ENCODE data around the gene ITPRIPL2. TPM values are rescaled to one million over a fixed set of nuclear protein-coding genes. Genes with fewer than 3 reads are reported as not detected.

The ITPRIPL2 gene
- total RNA-seq, 1 experiment from 2014 or later = 67.9 TPM

GRCh38 chr16:19118938-19119431 lies 5.2 kb downstream of the ITPRIPL2 start (continued):
- TF ChIP-seq SRF (IDR thresholded peaks at IDR 0.05; ENCODE audit: low read depth) (no peak), ATF3 (IDR thresholded peaks at IDR 0.05) (no peak), CEBPB (IDR thresholded peaks at IDR 0.05; ENCODE audit: low read depth) (peak; percentile 26; the same call in 1 of the 2 replicates), ZFX (IDR thresholded peaks at IDR 0.05) (no peak), EGR1 (IDR thresholded peaks at IDR 0.05; ENCODE audit: low read depth) (peak; percentile 27; the same call in 1 of the 2 replicates)
- TF ChIP-seq, protein P1, sequence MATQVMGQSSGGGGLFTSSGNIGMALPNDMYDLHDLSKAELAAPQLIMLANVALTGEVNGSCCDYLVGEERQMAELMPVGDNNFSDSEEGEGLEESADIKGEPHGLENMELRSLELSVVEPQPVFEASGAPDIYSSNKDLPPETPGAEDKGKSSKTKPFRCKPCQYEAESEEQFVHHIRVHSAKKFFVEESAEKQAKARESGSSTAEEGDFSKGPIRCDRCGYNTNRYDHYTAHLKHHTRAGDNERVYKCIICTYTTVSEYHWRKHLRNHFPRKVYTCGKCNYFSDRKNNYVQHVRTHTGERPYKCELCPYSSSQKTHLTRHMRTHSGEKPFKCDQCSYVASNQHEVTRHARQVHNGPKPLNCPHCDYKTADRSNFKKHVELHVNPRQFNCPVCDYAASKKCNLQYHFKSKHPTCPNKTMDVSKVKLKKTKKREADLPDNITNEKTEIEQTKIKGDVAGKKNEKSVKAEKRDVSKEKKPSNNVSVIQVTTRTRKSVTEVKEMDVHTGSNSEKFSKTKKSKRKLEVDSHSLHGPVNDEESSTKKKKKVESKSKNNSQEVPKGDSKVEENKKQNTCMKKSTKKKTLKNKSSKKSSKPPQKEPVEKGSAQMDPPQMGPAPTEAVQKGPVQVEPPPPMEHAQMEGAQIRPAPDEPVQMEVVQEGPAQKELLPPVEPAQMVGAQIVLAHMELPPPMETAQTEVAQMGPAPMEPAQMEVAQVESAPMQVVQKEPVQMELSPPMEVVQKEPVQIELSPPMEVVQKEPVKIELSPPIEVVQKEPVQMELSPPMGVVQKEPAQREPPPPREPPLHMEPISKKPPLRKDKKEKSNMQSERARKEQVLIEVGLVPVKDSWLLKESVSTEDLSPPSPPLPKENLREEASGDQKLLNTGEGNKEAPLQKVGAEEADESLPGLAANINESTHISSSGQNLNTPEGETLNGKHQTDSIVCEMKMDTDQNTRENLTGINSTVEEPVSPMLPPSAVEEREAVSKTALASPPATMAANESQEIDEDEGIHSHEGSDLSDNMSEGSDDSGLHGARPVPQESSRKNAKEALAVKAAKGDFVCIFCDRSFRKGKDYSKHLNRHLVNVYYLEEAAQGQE (IDR thresholded peaks at IDR 0.05; ENCODE audit: low read depth) = no peak

- ATAC-seq = no peak
- Histone ChIP-seq H3K4me1 (ENCODE audit: control insufficient read depth in 1 of 2, insufficient read depth in 2 of 2, low read length in 2 of 2) (peaks cover 45 to 57% of the 10 kb centered on the region in 2 experiments), H3K4me2 (ENCODE audit: low read length) (peak overlapping the region; percentile 99)
Measured at GRCh38 chr16:19119564-19119963, 5.8 kb downstream of the ITPRIPL2 start.

More at GRCh38 chr16:19119564-19119963, 5.8 kb downstream of the ITPRIPL2 start:
- DNase-seq (ENCODE audit: low read depth, low spot score) = no peak
- Histone ChIP-seq H4K20me1 (ENCODE audit: insufficient read depth) (no peaks in the 10 kb centered on the region), H3K9me2 (ENCODE audit: insufficient read depth) (no peaks in the 10 kb centered on the region), H3K9ac (ENCODE audit: low read length) (peak overlapping the region; percentile 44), H3K9me3 (ENCODE audit: control insufficient read depth in 1 of 2, insufficient read depth in 1 of 2, low read depth in 1 of 2, low read length in 2 of 2) (no peaks in the 10 kb centered on the region), H3K36me3 (ENCODE audit: control insufficient read depth in 1 of 2, insufficient read depth in 2 of 2, low read length in 2 of 2) (peaks cover 8 to 13% of the 10 kb centered on the region in 2 experiments; a peak in 3 of 4 replicates), H3K27me3 (ENCODE audit: insufficient read depth, low read length) (no peaks in the 10 kb centered on the region), H3K4me3 (replicated peaks in 1 of 2; ENCODE audit: low read depth in 1 of 2, low read length in 2 of 2) (no peak overlapping the region; a peak in 1 of 4 replicates), H3K79me2 (ENCODE audit: insufficient read depth, low read length) (peaks cover 63% of the 10 kb centered on the region), H3K27ac (ENCODE audit: low read depth, low read length) (peak overlapping the region; percentile 77; the same call in 1 of the 2 replicates), H2AFZ (ENCODE audit: low read depth, low read length, poor library complexity, severe bottlenecking) (no peak overlapping the region)
- TF ChIP-seq SIN3A (IDR thresholded peaks at IDR 0.05; ENCODE audit: low read depth) (no peak), FOSL1 (IDR thresholded peaks at IDR 0.05; ENCODE audit: low read depth) (peak; percentile 18; the same call in 1 of the 2 replicates), JUND (IDR thresholded peaks at IDR 0.05) (no peak)
- BruUV-seq (replicated peaks) = no TSS peak
- ChIA-PET RAD21 (ENCODE audit: low non-redundant PET in 1 of 2, low total read pairs in 2 of 2, uncharacterized antibody in 2 of 2, unreplicated experiment in 2 of 2) (no interaction called here), POLR2A (interaction anchor here (0.6 to 3.0 kb wide), 3 partner anchors 12 to 781 kb away, joined by 3 to 13 read pairs (median 6); no protein-coding TSS in a partner anchor), CTCF (interaction anchor here (1.2 kb wide), 1 partner anchor 60 kb away, joined by 4 read pairs; no protein-coding TSS in a partner anchor)
- intact Hi-C loops (cut with micrococcal nuclease) = no loop called here

Data from HCT116 (cell line).